HCT116 (cell line): Measurements from ENCODE around the gene PLEKHG5. TPM values are rescaled to one million over a fixed set of nuclear protein-coding genes. Genes with fewer than 3 reads are reported as not detected.

ENCODE experiments used
- ATAC-seq: fragments of 200-7000 bp; cut with Tn5 transposase; 2 replicates; pipeline ENCODE4 v1.9.1; 2020; ENCODE audit warnings: mild to moderate bottlenecking, moderate library complexity
- BruUV-seq: library from RNA; stranded (reverse); fragments of 400-500 nt; replicated peaks from 2 replicates; lab custom pipeline; 2021; lab: Mats Ljungman, UMichigan
- CTCF ChIA-PET: fragments of 300-600 bp; sonication (Branson Sonifier 250); formaldehyde crosslinking; loops from one replicate; lab custom pipeline; 2021; ENCODE audit warnings: antibody characterized with exemption; lab: Charles Lee
- POLR2A ChIA-PET: fragments of 300-600, 350-600 bp; sonication (Branson Sonifier 250); formaldehyde crosslinking; loops from one replicate; lab custom pipeline; 2021; ENCODE audit warnings: antibody characterized with exemption; lab: Charles Lee
- RAD21 ChIA-PET, 2 experiments: fragments of 300-600 bp; sonication (Branson Sonifier 250); formaldehyde crosslinking; loops; one replicate each; lab custom pipeline; 2023; ENCODE audit warnings: low total read pairs in 2 of 2; ENCODE audit not compliant: uncharacterized antibody in 2 of 2, unreplicated experiment in 2 of 2, low non-redundant PET in 1 of 2; lab: Charles Lee
- DNase-seq: peaks from one replicate; pipeline ENCODE4 v3.0.0-alpha.2; 2010; ENCODE audit warnings: low read depth, low spot score
- H2AFZ ChIP-seq: fragments of 200-600 bp; shearing (Covaris generic), sonication (generic); 2 replicates; pipeline ENCODE4 v1.6.1; 2017; ENCODE audit warnings: low read depth, mixed run types, mixed read lengths, antibody characterized with exemption, low read length; ENCODE audit not compliant: poor library complexity, severe bottlenecking
- H3K27ac ChIP-seq: 2 replicates; pipeline ENCODE4 v1.5.1; 2012; ENCODE audit warnings: low read depth, low read length
- H3K27me3 ChIP-seq: fragments of 200-600 bp; sonication (generic); 2 replicates; pipeline ENCODE4 v1.6.1; 2016; ENCODE audit warnings: mixed run types, low read length, mixed read lengths; ENCODE audit not compliant: insufficient read depth
- H3K36me3 ChIP-seq, 2 experiments: fragments of 200-500 bp in 1 of 2; fragments of 200-600 bp in 1 of 2; sonication (Bioruptor generic) in 1 of 2; sonication (generic) in 1 of 2; 2 replicates each; pipeline versions ENCODE4 v1.5.1 to v1.6.1; 2014 to 2016; ENCODE audit warnings: low read length in 2 of 2, inconsistent platforms in 1 of 2, mixed read lengths in 1 of 2, mixed run types in 1 of 2; ENCODE audit not compliant: insufficient read depth in 2 of 2, control insufficient read depth in 1 of 2
- H3K4me1 ChIP-seq, 2 experiments: fragments of 200-600 bp in 1 of 2; sonication (generic) in 1 of 2; 2 replicates each; pipeline versions ENCODE4 v1.5.1 to v1.6.1; 2012 to 2017; ENCODE audit warnings: low read length in 2 of 2, inconsistent platforms in 1 of 2, mild to moderate bottlenecking in 1 of 2, mixed read lengths in 1 of 2, mixed run types in 1 of 2, moderate library complexity in 1 of 2; ENCODE audit not compliant: insufficient read depth in 2 of 2, control insufficient read depth in 1 of 2
- H3K4me2 ChIP-seq: fragments of 200-600 bp; sonication (generic); 2 replicates; pipeline ENCODE4 v1.6.1; 2017; ENCODE audit warnings: mixed run types, low read length, mixed read lengths
- H3K4me3 ChIP-seq, 2 experiments: fragments of 200-600 bp in 1 of 2; sonication (generic) in 1 of 2; replicated peaks in 1 of 2; 2 replicates each; pipeline ENCODE4 v1.5.1; 2011 to 2016; ENCODE audit warnings: low read length in 2 of 2, control low read depth in 1 of 2, low read depth in 1 of 2, mild to moderate bottlenecking in 1 of 2, mixed read lengths in 1 of 2, mixed run types in 1 of 2
- H3K79me2 ChIP-seq: fragments of 200-600 bp; sonication (generic); 2 replicates; pipeline ENCODE4 v1.6.1; 2017; ENCODE audit warnings: mild to moderate bottlenecking, mixed run types, low read length, moderate library complexity, mixed read lengths; ENCODE audit not compliant: insufficient read depth
- H3K9ac ChIP-seq: fragments of 200-600 bp; sonication (generic); 2 replicates; pipeline ENCODE4 v1.6.1; 2016; ENCODE audit warnings: low read length, mixed read lengths
- H3K9me2 ChIP-seq: fragments of 200-600 bp; sonication (generic), shearing (Covaris generic); 2 replicates; pipeline ENCODE4 v1.6.1; 2017; ENCODE audit warnings: mixed run types, mild to moderate bottlenecking, moderate library complexity; ENCODE audit not compliant: insufficient read depth
- H3K9me3 ChIP-seq, 2 experiments: fragments of 200-500 bp in 1 of 2; fragments of 200-600 bp in 1 of 2; sonication (Bioruptor generic) in 1 of 2; sonication (generic) in 1 of 2; 2 replicates each; pipeline ENCODE4 v1.6.1; 2014 to 2017; ENCODE audit warnings: low read length in 2 of 2, mixed read lengths in 2 of 2, inconsistent platforms in 1 of 2, low read depth in 1 of 2, mild to moderate bottlenecking in 1 of 2, mixed run types in 1 of 2, moderate library complexity in 1 of 2; ENCODE audit not compliant: control insufficient read depth in 1 of 2, insufficient read depth in 1 of 2
- H4K20me1 ChIP-seq: fragments of 200-600 bp; sonication (generic), shearing (Covaris generic); 2 replicates; pipeline ENCODE4 v1.6.1; 2017; ENCODE audit warnings: mixed run types, mild to moderate bottlenecking, moderate library complexity; ENCODE audit not compliant: insufficient read depth
- CBX3 ChIP-seq: IDR thresholded peaks from 2 replicates; pipeline ENCODE4 v1.6.1; 2012; ENCODE audit warnings: low read depth
- FOSL1 ChIP-seq: IDR thresholded peaks from 2 replicates; pipeline ENCODE4 v1.6.1; 2012; ENCODE audit warnings: low read depth
- POLR2AphosphoS5 ChIP-seq: IDR thresholded peaks from 2 replicates; pipeline ENCODE4 v1.6.1; 2011; ENCODE audit warnings: mild to moderate bottlenecking, low read depth, low read length, moderate library complexity
- RAD21 ChIP-seq: IDR thresholded peaks from 2 replicates; pipeline ENCODE4 v1.6.1; 2012; ENCODE audit warnings: low read depth, mild to moderate bottlenecking
- TCF7L2 ChIP-seq: IDR thresholded peaks from 2 replicates; pipeline ENCODE4 v1.7.0; 2011; ENCODE audit warnings: borderline replicate concordance, inconsistent platforms; ENCODE audit not compliant: insufficient read depth, insufficient read length; ENCODE audit errors: extremely low read depth
- intact Hi-C: fragments of 100-400 bp; cut with micrococcal nuclease; formaldehyde crosslinking; loops from 2 replicates; pipeline ENCODE4 v1.10.0; 2022
- total RNA-seq: library from RNA; stranded (reverse); gene quantifications from one replicate; pipeline ENCODE4 v1.2.1, GENCODE V29; 2021; ENCODE audit not compliant: unreplicated experiment
- TF ChIP-seq, protein P1 (sequence below), 3 experiments: fragments of 200-600 bp in 1 of 3; sonication (generic) in 1 of 3; IDR thresholded peaks in 2 of 3; conservative IDR thresholded peaks in 1 of 3; 2 replicates each; pipeline ENCODE4 v1.5.1; 2012 to 2017; ENCODE audit warnings: low read depth in 2 of 3, low read length in 2 of 3, antibody characterized with exemption in 1 of 3, borderline replicate concordance in 1 of 3, control low read depth in 1 of 3, mild to moderate bottlenecking in 1 of 3, mixed read lengths in 1 of 3, mixed run types in 1 of 3, moderate library complexity in 1 of 3; ENCODE audit not compliant: insufficient read depth in 1 of 3

Gene PLEKHG5
- total RNA-seq, 1 experiment from 2014 or later, result 33.0 TPM

DNA sequence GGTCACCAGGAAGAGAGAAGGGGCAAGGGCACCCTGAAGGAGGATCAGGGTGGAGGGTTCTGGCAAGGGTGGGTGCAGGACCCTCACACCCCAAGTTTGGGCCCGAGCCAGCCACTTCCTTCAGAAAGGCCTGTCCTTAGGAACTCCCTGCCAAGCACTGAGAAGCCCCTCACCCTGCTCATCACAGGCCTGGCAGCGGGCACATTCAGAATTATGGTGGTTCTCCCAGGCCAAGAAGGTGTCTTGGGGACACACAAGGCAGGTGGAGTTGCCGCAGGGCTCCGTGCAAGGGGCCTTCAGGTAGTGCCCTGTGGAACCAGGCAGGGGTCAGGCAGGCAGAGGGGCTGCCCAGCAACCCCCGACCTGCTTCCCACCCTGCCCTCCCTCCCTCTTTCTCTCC, 26.6 kb downstream of the PLEKHG5 start:
- peak overlapping the region; percentile 2; the same call in 1 of the 2 replicates for H3K27ac ChIP-seq
- peaks cover 3 to 10% of the 10 kb centered on the region in 2 experiments; a peak in 3 of 4 replicates for H3K4me1 ChIP-seq
- H3K9ac ChIP-seq, result no peak overlapping the region
- no TSS peak for BruUV-seq
- CTCF ChIA-PET, result interaction anchor here (1.0 kb wide), 1 partner anchor 25 kb away, joined by 3 read pairs; no protein-coding TSS in a partner anchor
- TF ChIP-seq POLR2AphosphoS5, result 0 out of 2 replicates have a peak, but pooled peaks have one; percentile 40
- TF ChIP-seq TCF7L2, result no peak
- TF ChIP-seq, all 23 proteins: peak for 1
- Histone ChIP-seq H3K36me3 (peaks cover 8 to 17% of the 10 kb centered on the region in 2 experiments; a peak in 2 of 4 replicates), H4K20me1 (no peaks in the 10 kb centered on the region), H3K79me2 (no peaks in the 10 kb centered on the region), H3K9me3 (no peaks in the 10 kb centered on the region), H3K9me2 (no peaks in the 10 kb centered on the region), H3K4me2 (no peak overlapping the region), H2AFZ (no peak overlapping the region), H3K27me3 (no peaks in the 10 kb centered on the region), H3K4me3 (no peak overlapping the region)
- POLR2A ChIA-PET, result no interaction called here
- no peak for ATAC-seq
- no peak for DNase-seq
- RAD21 ChIA-PET, result no interaction called here
- intact Hi-C loops, result no loop called here

DNA sequence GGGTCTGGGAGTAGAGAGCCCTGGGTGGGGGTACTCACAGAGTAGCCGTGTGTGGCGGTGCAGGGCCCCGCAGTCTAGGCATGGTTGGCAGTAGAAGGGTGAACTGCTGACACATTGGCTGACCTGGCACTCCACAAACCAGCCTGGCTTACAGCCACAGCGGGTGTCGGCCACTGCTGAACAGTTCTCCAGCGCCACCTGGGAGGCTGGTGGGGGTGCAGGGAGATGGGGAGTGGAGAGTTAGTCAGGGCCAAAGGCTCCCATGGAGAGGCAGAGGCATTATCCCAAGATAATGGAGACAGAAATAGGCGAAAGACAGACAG, 27.0 kb downstream of the PLEKHG5 start:
- no peaks in the 10 kb centered on the region for H4K20me1 ChIP-seq
- H3K4me1 ChIP-seq, result peaks cover 3 to 10% of the 10 kb centered on the region in 2 experiments; a peak in 3 of 4 replicates
- H3K27ac ChIP-seq, result peak overlapping the region; percentile 2; the same call in 1 of the 2 replicates
- H3K27me3 ChIP-seq, result no peaks in the 10 kb centered on the region
- no peaks in the 10 kb centered on the region for H3K9me3 ChIP-seq
- BruUV-seq, result no TSS peak
- CTCF ChIA-PET, result interaction anchor here (1.0 to 1.3 kb wide), 2 partner anchors 8 to 24 kb away, joined by 3 to 4 read pairs; no protein-coding TSS in a partner anchor
- POLR2A ChIA-PET, result no interaction called here
- no peak overlapping the region for H3K4me2 ChIP-seq
- H3K79me2 ChIP-seq, result no peaks in the 10 kb centered on the region
- peaks cover 5 to 17% of the 10 kb centered on the region in 2 experiments; a peak in 1 of 4 replicates for H3K36me3 ChIP-seq
- peak; percentile 72 for ATAC-seq
- DNase-seq, result no peak
- RAD21 ChIA-PET, result no interaction called here
- TF ChIP-seq FOSL1 (no peak), CBX3 (no peak), TCF7L2 (no peak), RAD21 (no peak)
- TF ChIP-seq, protein P1, sequence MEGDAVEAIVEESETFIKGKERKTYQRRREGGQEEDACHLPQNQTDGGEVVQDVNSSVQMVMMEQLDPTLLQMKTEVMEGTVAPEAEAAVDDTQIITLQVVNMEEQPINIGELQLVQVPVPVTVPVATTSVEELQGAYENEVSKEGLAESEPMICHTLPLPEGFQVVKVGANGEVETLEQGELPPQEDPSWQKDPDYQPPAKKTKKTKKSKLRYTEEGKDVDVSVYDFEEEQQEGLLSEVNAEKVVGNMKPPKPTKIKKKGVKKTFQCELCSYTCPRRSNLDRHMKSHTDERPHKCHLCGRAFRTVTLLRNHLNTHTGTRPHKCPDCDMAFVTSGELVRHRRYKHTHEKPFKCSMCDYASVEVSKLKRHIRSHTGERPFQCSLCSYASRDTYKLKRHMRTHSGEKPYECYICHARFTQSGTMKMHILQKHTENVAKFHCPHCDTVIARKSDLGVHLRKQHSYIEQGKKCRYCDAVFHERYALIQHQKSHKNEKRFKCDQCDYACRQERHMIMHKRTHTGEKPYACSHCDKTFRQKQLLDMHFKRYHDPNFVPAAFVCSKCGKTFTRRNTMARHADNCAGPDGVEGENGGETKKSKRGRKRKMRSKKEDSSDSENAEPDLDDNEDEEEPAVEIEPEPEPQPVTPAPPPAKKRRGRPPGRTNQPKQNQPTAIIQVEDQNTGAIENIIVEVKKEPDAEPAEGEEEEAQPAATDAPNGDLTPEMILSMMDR (IDR thresholded peaks at IDR 0.05 in 2 of 3, conservative IDR thresholded peaks at IDR 0.05 in 1 of 3; ENCODE audit: borderline replicate concordance in 1 of 3, insufficient read depth in 1 of 3, low read depth in 2 of 3, low read length in 2 of 3), result peak in 1 of 3 experiments; percentile 22; a peak in 1 of 6 replicates
- no peaks in the 10 kb centered on the region for H3K9me2 ChIP-seq
- no peak overlapping the region for H3K4me3 ChIP-seq
- no peak overlapping the region for H3K9ac ChIP-seq
- no peak overlapping the region for H2AFZ ChIP-seq
- intact Hi-C loops, result no loop called here
